Smooth muscle cell (in vitro differentiated cells): ENCODE data around the gene ATG4A. TPM values are rescaled to one million over a fixed set of nuclear protein-coding genes. Genes with fewer than 3 reads are reported as not detected.

Experiments
- DNase-seq: peaks from one replicate; lab custom pipeline; 2025; ENCODE audit not compliant: unreplicated experiment; lab: John Stamatoyannopoulos, UW
- H2AFZ ChIP-seq: fragments of 200-600 bp; sonication (generic); 2 replicates; pipeline ENCODE4 v1.6.0; 2016; ENCODE audit warnings: antibody characterized with exemption, low read depth, mild to moderate bottlenecking
- H3F3A ChIP-seq: fragments of 200-600 bp; sonication (generic); 2 replicates; pipeline ENCODE4 v1.6.0; 2017; ENCODE audit warnings: antibody characterized with exemption, low read depth
- H3K27ac ChIP-seq: fragments of 200-600 bp; sonication (generic); 2 replicates; pipeline ENCODE4 v1.5.1; 2016; ENCODE audit warnings: low read depth, mild to moderate bottlenecking
- H3K27me3 ChIP-seq: fragments of 200-600 bp; sonication (generic); 2 replicates; pipeline ENCODE4 v1.6.1; 2016; ENCODE audit warnings: low read depth, mild to moderate bottlenecking
- H3K36me3 ChIP-seq: fragments of 200-600 bp; sonication (generic); 2 replicates; pipeline ENCODE4 v1.5.1; 2016; ENCODE audit warnings: low read depth
- H3K4me1 ChIP-seq: fragments of 200-600 bp; sonication (generic); 2 replicates; pipeline ENCODE4 v1.5.1; 2016; ENCODE audit warnings: low read depth
- H3K4me2 ChIP-seq: fragments of 200-600 bp; sonication (generic); 2 replicates; pipeline ENCODE4 v1.6.0; 2016; ENCODE audit warnings: mild to moderate bottlenecking
- H3K4me3 ChIP-seq: fragments of 200-600 bp; sonication (generic); 2 replicates; pipeline ENCODE4 v1.5.1; 2016; ENCODE audit warnings: mild to moderate bottlenecking
- H3K79me2 ChIP-seq: fragments of 200-600 bp; sonication (generic); 2 replicates; pipeline ENCODE4 v1.6.0; 2016; ENCODE audit warnings: low read depth, mild to moderate bottlenecking
- H3K9ac ChIP-seq: fragments of 200-600 bp; sonication (generic); 2 replicates; pipeline ENCODE4 v1.6.0; 2016; ENCODE audit warnings: low read depth
- H3K9me3 ChIP-seq: fragments of 200-600 bp; sonication (generic); replicated peaks from 2 replicates; pipeline ENCODE4 v1.5.1; 2016; ENCODE audit warnings: low read depth
- H4K20me1 ChIP-seq: fragments of 200-600 bp; sonication (generic); 2 replicates; pipeline ENCODE4 v1.6.0; 2016; ENCODE audit warnings: low read depth
- CTCF ChIP-seq: fragments of 200-600 bp; sonication (generic); IDR thresholded peaks from 2 replicates; pipeline ENCODE4 v1.5.1; 2017; ENCODE audit warnings: borderline replicate concordance, mild to moderate bottlenecking, antibody characterized with exemption; ENCODE audit not compliant: insufficient read depth, poor library complexity, severe bottlenecking
- WGBS: methylation state at CpG from one replicate; pipeline ENCODE4 v1.1.7; 2016; ENCODE audit warnings: low lambda C conversion rate; 5-methylcytosine and 5-hydroxymethylcytosine counted together
- polyA plus RNA-seq: library from polyadenylated mRNA; unstranded; fragments of >200 nt; fragmentation: Nextera tagmentation; extraction: Ambion mirVana; gene quantifications from 2 replicates; pipeline ENCODE4 v1.2.1, GENCODE V29; 2016
- total RNA-seq: library from RNA; depleted of rRNA; stranded (reverse); fragments of >200 nt; gene quantifications from 2 replicates; pipeline ENCODE4 v1.2.3, GENCODE V29; 2014

ATG4A gene
- total and polyA plus RNA-seq, 2 experiments from 2014 or later, result 14.0 to 14.3 TPM

DNA sequence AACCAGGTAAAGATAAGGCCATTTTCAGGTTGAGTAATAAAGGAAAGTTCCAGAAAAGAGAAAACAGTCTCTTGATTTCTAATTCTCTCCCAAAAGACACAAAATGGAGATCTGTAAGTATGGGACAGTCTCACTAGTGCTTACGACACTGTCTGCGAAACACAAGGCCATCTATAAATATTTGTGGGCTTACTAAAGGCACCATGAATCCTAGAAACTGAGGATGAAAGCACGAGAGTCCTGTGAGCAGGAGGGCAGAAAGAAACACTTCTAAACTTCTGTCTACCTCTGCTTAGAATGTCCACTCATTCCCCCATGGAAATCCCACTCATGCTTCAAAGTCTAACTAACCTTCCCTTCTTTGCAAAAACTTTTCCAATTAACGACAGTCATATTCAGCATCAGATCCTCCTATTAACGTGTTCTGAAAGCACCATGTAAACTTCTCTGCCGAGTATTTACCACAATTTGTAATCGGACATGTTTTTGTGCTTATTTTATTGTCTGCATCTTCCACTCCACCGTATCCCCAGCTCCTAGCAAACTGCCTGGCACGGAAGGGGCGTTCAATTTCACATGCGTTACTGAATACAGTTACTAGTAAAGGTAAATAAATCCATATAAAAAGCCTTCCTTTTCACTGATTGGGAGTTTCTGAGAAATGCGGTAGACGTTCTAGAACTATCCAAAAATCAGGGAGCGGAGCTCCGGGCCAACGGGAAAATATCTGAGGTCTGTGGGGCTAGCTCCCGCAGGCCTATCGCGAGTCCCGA is 901 bp upstream of the ATG4A start:
- TF ChIP-seq CTCF, result no peak

DNA sequence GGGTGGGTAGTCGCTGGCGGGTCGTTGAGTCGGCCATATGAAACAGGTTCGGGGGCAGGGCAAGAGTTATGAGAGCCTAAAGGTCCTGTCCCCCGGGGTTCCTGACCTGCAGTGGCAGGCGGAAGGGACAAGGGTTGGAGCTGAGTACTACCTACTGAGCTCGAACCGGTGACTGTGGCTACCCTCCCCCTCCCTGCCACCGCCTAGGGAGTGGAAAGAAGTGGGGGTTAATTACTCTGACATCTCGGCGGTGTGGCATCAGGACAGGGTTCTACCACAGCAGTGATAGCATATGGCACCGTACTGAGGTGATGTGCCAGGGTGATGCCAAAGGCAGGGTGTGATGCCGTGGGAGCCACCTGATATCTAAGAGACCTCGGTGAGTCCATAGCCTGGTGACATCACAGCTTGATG is 307 bp downstream of the ATG4A start:
- Histone ChIP-seq H3K4me2 (peak overlapping the region; percentile 82), H3K9me3 (no peaks in the 10 kb centered on the region), H3K27ac (no peak overlapping the region), H3F3A (no peaks in the 10 kb centered on the region), H3K9ac (no peak overlapping the region), H3K79me2 (peaks cover 19% of the 10 kb centered on the region), H2AFZ (peak overlapping the region; percentile 70), H4K20me1 (no peaks in the 10 kb centered on the region), H3K27me3 (no peaks in the 10 kb centered on the region), H3K36me3 (no peaks in the 10 kb centered on the region), H3K4me3 (peak overlapping the region; percentile 72), H3K4me1 (peaks cover 6% of the 10 kb centered on the region)
- WGBS, result 36% methylated on average over 15 of the region's 15 CpGs
- no peak for TF ChIP-seq CTCF
- DNase-seq, result no peak

More for the DNA sequence above, 901 bp upstream of the ATG4A start:
- DNase-seq, result no peak
- no peaks in the 10 kb centered on the region for H3K9me3 ChIP-seq
- H3K9ac ChIP-seq, result peak overlapping the region; percentile 95
- H3K4me3 ChIP-seq, result peak overlapping the region; percentile 72
- no peaks in the 10 kb centered on the region for H3K27me3 ChIP-seq
- H3K27ac ChIP-seq, result peak overlapping the region; percentile 97
- no peaks in the 10 kb centered on the region for H3F3A ChIP-seq
- H3K36me3 ChIP-seq, result no peaks in the 10 kb centered on the region
- 41% methylated on average over 20 of the region's 20 CpGs for WGBS
- H3K4me1 ChIP-seq, result peaks cover 6% of the 10 kb centered on the region
- H3K79me2 ChIP-seq, result peaks cover 19% of the 10 kb centered on the region
- no peaks in the 10 kb centered on the region for H4K20me1 ChIP-seq
- peak overlapping the region; percentile 78 for H2AFZ ChIP-seq
- peak overlapping the region; percentile 87 for H3K4me2 ChIP-seq

DNA sequence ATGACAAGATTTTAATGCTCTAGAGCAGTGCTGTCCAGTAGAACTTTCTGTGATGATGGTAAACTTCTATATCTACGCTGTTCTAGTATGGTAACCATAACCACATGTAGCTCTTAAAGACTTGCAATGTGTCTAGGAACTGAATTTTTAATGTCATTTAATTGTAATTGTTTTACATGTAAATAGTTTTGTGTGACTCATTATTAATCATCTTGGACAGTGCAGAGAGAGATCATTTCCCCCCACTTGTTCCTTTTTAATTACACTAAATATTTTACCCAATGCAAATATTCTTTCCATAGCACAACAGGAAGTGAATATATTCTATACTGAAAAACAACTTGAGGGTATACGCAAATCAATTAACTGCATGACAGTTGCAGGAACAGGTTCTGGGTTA is 5.8 kb downstream of the ATG4A start:
- Histone ChIP-seq H3K4me2 (no peak overlapping the region), H3K79me2 (no peaks in the 10 kb centered on the region), H3K4me3 (no peak overlapping the region), H2AFZ (no peak overlapping the region), H3K27ac (no peak overlapping the region), H3K36me3 (no peaks in the 10 kb centered on the region), H3K4me1 (no peaks in the 10 kb centered on the region), H3F3A (no peaks in the 10 kb centered on the region), H4K20me1 (peaks cover 5% of the 10 kb centered on the region), H3K9me3 (peaks cover 5% of the 10 kb centered on the region), H3K27me3 (no peaks in the 10 kb centered on the region), H3K9ac (no peak overlapping the region)
- TF ChIP-seq CTCF, result no peak
- DNase-seq, result no peak
- 84% methylated on average over 2 of the region's 2 CpGs for WGBS

DNA sequence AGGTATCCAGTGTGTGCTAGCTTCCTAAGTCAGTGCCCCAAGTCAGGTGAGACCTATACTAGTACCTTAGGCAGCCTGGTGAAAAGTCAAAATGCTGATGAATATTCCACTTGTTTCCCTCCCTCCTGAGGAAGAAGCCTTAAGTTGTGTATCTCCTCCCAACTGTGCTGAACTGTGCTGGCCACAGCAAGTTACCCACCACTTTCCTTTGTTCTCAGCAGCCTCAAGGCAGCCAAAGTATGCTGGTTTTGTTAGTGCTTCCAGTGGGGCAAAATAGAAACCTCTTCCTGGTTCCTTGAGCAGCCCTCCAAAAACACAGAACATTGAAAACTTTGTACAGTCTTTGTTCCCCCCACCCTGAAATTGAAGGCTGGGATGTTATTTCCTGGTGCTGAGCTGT is 13.9 kb downstream of the ATG4A start:
- TF ChIP-seq CTCF, result no peak
- Histone ChIP-seq H3K4me1 (no peaks in the 10 kb centered on the region), H3K4me3 (no peak overlapping the region), H3K27me3 (no peaks in the 10 kb centered on the region), H3K36me3 (no peaks in the 10 kb centered on the region), H3K9me3 (peaks cover 9% of the 10 kb centered on the region), H3K4me2 (no peak overlapping the region), H3K27ac (no peak overlapping the region), H3K9ac (no peak overlapping the region), H3K79me2 (no peaks in the 10 kb centered on the region), H4K20me1 (no peaks in the 10 kb centered on the region), H2AFZ (no peak overlapping the region), H3F3A (no peaks in the 10 kb centered on the region)
- no peak for DNase-seq
